UCSD-AML1 (cell line): ENCODE results near the gene AAK1.
A peak's percentile ranks its signal among the peaks of the same experiment; 100 is the strongest.
"Not testable (repeated sequence)": the region's sequence is repeated elsewhere in the genome, so short reads cannot be mapped to it uniquely, and the experiment has no call there.

ENCODE experiments used
- DNase-seq: peaks from one replicate; lab custom pipeline; 2025; ENCODE audit not compliant: unreplicated experiment; lab: John Stamatoyannopoulos, UW

The AAK1 gene

GRCh38 chr2:69628325-69629021 is 15.1 kb downstream of the AAK1 start:
- DNase-seq: no peak

GRCh38 chr2:69625078-69625795 is 18.3 kb downstream of the AAK1 start:
- DNase-seq: no peak

- DNase-seq: no peak
Measured at GRCh38 chr2:69624611-69625010, 18.9 kb downstream of the AAK1 start.

- DNase-seq: no peak
Measured at GRCh38 chr2:69624131-69624530, 19.4 kb downstream of the AAK1 start.

GRCh38 chr2:69623236-69623635 is 20.3 kb downstream of the AAK1 start:
- no peak for DNase-seq

GRCh38 chr2:69622805-69623204 is 20.7 kb downstream of the AAK1 start:
- DNase-seq: not testable (repeated sequence)

GRCh38 chr2:69622017-69622540 is 21.5 kb downstream of the AAK1 start:
- not testable (repeated sequence) for DNase-seq

GRCh38 chr2:69621440-69621839 is 22.1 kb downstream of the AAK1 start:
- DNase-seq: no peak

GRCh38 chr2:69620870-69621269 is 22.7 kb downstream of the AAK1 start:
- no peak for DNase-seq

- DNase-seq: peak; percentile 45
Measured at GRCh38 chr2:69619725-69620124, 23.8 kb downstream of the AAK1 start.

GRCh38 chr2:69618362-69618761 is 25.2 kb downstream of the AAK1 start:
- DNase-seq: no peak

- DNase-seq: no peak
Measured at GRCh38 chr2:69617744-69618143, 25.8 kb downstream of the AAK1 start.

GRCh38 chr2:69616755-69617154 is 26.8 kb downstream of the AAK1 start:
- DNase-seq: no peak

- no peak for DNase-seq
Measured at GRCh38 chr2:69615969-69616368, 27.6 kb downstream of the AAK1 start.

- no peak for DNase-seq
Measured at GRCh38 chr2:69615078-69615625, 28.4 kb downstream of the AAK1 start.

GRCh38 chr2:69612707-69613106 is 30.8 kb downstream of the AAK1 start:
- no peak for DNase-seq

- DNase-seq: no peak
Measured at GRCh38 chr2:69612200-69612599, 31.3 kb downstream of the AAK1 start.

- DNase-seq: no peak
Measured at GRCh38 chr2:69608109-69608508, 35.4 kb downstream of the AAK1 start.

GRCh38 chr2:69606771-69607170 is 36.8 kb downstream of the AAK1 start:
- DNase-seq: not testable (repeated sequence)

GRCh38 chr2:69605284-69605683 is 38.3 kb downstream of the AAK1 start:
- no peak for DNase-seq

- DNase-seq: no peak
Measured at GRCh38 chr2:69604836-69605235, 38.7 kb downstream of the AAK1 start.

- DNase-seq: no peak
Measured at GRCh38 chr2:69604026-69604678, 39.4 kb downstream of the AAK1 start.
